OCI-LY7 (cell line): ENCODE results near the gene RAC2. TPM values are rescaled to one million over a fixed set of nuclear protein-coding genes. Genes with fewer than 3 reads are reported as not detected.

Source experiments
- BruUV-seq: library from RNA; stranded (reverse); fragments of 400-500 nt; replicated peaks from 2 replicates; lab custom pipeline; 2021; lab: Mats Ljungman, UMichigan
- CTCF ChIA-PET: fragments of 300-600 bp; sonication (Branson Sonifier 250); formaldehyde crosslinking; loops from one replicate; lab custom pipeline; 2022; ENCODE audit warnings: antibody characterized with exemption; ENCODE audit not compliant: unreplicated experiment; lab: Charles Lee
- POLR2A ChIA-PET: fragments of 300-600 bp; sonication (Branson Sonifier 250); formaldehyde crosslinking; loops from one replicate; lab custom pipeline; 2022; ENCODE audit warnings: antibody characterized with exemption; lab: Charles Lee
- DNase-seq: peaks from one replicate; pipeline ENCODE4 v3.0.0-alpha.2; 2015; ENCODE audit warnings: low spot score
- H2AFZ ChIP-seq: fragments of 200-600 bp; sonication (generic), shearing (Covaris generic); 2 replicates; pipeline ENCODE4 v1.6.1; 2014; ENCODE audit warnings: mild to moderate bottlenecking, antibody characterized with exemption, low read length, moderate library complexity
- H3K27ac ChIP-seq: fragments of 200-600 bp; sonication (generic); 2 replicates; pipeline ENCODE4 v1.5.1; 2014; ENCODE audit warnings: mixed run types, low read depth, mild to moderate bottlenecking, moderate library complexity, low read length, inconsistent platforms; ENCODE audit not compliant: poor library complexity, severe bottlenecking
- H3K36me3 ChIP-seq: fragments of 200-600 bp; sonication (generic); 2 replicates; pipeline ENCODE4 v1.6.1; 2014; ENCODE audit warnings: mild to moderate bottlenecking, antibody characterized with exemption, low read length, moderate library complexity, mixed read lengths; ENCODE audit not compliant: insufficient read depth
- H3K4me1 ChIP-seq: fragments of 200-600 bp; sonication (generic); 2 replicates; pipeline ENCODE4 v1.5.1; 2014; ENCODE audit warnings: mild to moderate bottlenecking, low read length; ENCODE audit not compliant: insufficient read depth, poor library complexity, severe bottlenecking
- H3K4me2 ChIP-seq: fragments of 200-600 bp; sonication (generic); 2 replicates; pipeline ENCODE4 v1.6.1; 2014; ENCODE audit warnings: mild to moderate bottlenecking, low read length
- H3K4me3 ChIP-seq: fragments of 200-600 bp; sonication (generic); 2 replicates; pipeline ENCODE4 v1.5.1; 2014; ENCODE audit warnings: mild to moderate bottlenecking, low read depth, low read length; ENCODE audit not compliant: poor library complexity, severe bottlenecking
- H3K79me2 ChIP-seq: fragments of 200-600 bp; sonication (generic); 2 replicates; pipeline ENCODE4 v1.6.1; 2016; ENCODE audit warnings: low read depth, mild to moderate bottlenecking, low read length, moderate library complexity, mixed read lengths; ENCODE audit not compliant: insufficient read depth
- H3K9me2 ChIP-seq: fragments of 200-600 bp; sonication (generic); 2 replicates; pipeline ENCODE4 v1.6.1; 2016; ENCODE audit warnings: mild to moderate bottlenecking, low read length, mixed read lengths; ENCODE audit not compliant: insufficient read depth
- H3K9me3 ChIP-seq: fragments of 200-600 bp; sonication (generic); 2 replicates; pipeline ENCODE4 v1.6.1; 2014; ENCODE audit warnings: mild to moderate bottlenecking, mixed run types, low read length, mixed read lengths
- H4K20me1 ChIP-seq: fragments of 200-600 bp; sonication (generic); 2 replicates; pipeline ENCODE4 v1.6.1; 2014; ENCODE audit warnings: mild to moderate bottlenecking, antibody characterized with exemption, low read length, moderate library complexity, mixed read lengths; ENCODE audit not compliant: insufficient read depth
- EZH2phosphoT487 ChIP-seq: fragments of 200-600 bp; sonication (generic); IDR thresholded peaks from 2 replicates; pipeline ENCODE4 v1.6.1; 2018; ENCODE audit warnings: low read depth, borderline replicate concordance, mild to moderate bottlenecking, mixed run types, antibody characterized with exemption, low read length, moderate library complexity, mixed read lengths
- intact Hi-C: fragments of 100-400 bp; cut with micrococcal nuclease; formaldehyde crosslinking; loops from one replicate; pipeline ENCODE4 v1.10.0; 2022; ENCODE audit not compliant: unreplicated experiment
- total RNA-seq, 2 experiments: library from RNA; depleted of rRNA in 1 of 2; stranded (reverse); fragments of >200 nt in 1 of 2; shearing (Covaris generic) in 1 of 2; gene quantifications; 2 replicates each; pipeline ENCODE4 v1.2.3, GENCODE V29; 2014 to 2022
- TF ChIP-seq, protein P1 (sequence below): fragments of 200-600 bp; sonication (generic); conservative IDR thresholded peaks from 2 replicates; pipeline ENCODE4 v1.5.1; 2014; ENCODE audit warnings: mild to moderate bottlenecking, antibody characterized with exemption, low read length, moderate library complexity, mixed read lengths

RAC2 gene
- total RNA-seq, 2 experiments from 2014 or later: 142 to 321 TPM

GRCh38 chr22:37192741-37193140 is 51.3 kb downstream of the RAC2 start:
- no peak overlapping the region for H3K4me2 ChIP-seq
- TF ChIP-seq, protein P1, sequence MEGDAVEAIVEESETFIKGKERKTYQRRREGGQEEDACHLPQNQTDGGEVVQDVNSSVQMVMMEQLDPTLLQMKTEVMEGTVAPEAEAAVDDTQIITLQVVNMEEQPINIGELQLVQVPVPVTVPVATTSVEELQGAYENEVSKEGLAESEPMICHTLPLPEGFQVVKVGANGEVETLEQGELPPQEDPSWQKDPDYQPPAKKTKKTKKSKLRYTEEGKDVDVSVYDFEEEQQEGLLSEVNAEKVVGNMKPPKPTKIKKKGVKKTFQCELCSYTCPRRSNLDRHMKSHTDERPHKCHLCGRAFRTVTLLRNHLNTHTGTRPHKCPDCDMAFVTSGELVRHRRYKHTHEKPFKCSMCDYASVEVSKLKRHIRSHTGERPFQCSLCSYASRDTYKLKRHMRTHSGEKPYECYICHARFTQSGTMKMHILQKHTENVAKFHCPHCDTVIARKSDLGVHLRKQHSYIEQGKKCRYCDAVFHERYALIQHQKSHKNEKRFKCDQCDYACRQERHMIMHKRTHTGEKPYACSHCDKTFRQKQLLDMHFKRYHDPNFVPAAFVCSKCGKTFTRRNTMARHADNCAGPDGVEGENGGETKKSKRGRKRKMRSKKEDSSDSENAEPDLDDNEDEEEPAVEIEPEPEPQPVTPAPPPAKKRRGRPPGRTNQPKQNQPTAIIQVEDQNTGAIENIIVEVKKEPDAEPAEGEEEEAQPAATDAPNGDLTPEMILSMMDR: no peak
- TF ChIP-seq EZH2phosphoT487: no peak
- H3K4me3 ChIP-seq: no peak overlapping the region
- no peaks in the 10 kb centered on the region for H4K20me1 ChIP-seq
- ChIA-PET CTCF (no interaction called here), POLR2A (no interaction called here)
- BruUV-seq: no TSS peak
- no peaks in the 10 kb centered on the region for H3K9me2 ChIP-seq
- no peak for DNase-seq
- H2AFZ ChIP-seq: no peak overlapping the region
- H3K9me3 ChIP-seq: peaks cover 12% of the 10 kb centered on the region; the same call in 1 of the 2 replicates
- H3K4me1 ChIP-seq: no peaks in the 10 kb centered on the region
- H3K36me3 ChIP-seq: no peaks in the 10 kb centered on the region
- no peaks in the 10 kb centered on the region for H3K79me2 ChIP-seq
- intact Hi-C loops: no loop called here
- H3K27ac ChIP-seq: no peak overlapping the region

DNA sequence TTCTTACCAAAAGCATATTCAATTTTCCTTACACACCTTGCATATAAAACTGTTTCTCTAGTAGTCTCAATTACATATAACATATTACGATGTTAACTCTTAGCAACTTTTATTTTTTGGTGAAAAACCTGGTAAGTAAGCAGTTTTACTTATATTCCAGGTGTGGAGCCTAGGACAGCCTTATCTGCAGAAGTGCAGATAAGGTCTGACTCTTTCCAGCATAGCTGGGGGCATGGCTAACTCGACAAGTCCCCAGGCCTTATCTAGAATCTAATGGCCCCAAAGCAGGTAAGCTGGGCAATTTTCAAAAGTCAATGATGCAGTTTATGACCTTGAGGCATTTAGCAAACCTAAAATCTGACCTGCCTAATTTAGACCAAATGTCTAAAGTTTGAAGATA is 51.9 kb downstream of the RAC2 start:
- CTCF ChIA-PET: no interaction called here
- Histone ChIP-seq H3K9me3 (peaks cover 12% of the 10 kb centered on the region; the same call in 1 of the 2 replicates), H3K4me2 (no peak overlapping the region), H3K36me3 (no peaks in the 10 kb centered on the region), H3K9me2 (no peaks in the 10 kb centered on the region), H2AFZ (no peak overlapping the region), H3K27ac (no peak overlapping the region), H4K20me1 (no peaks in the 10 kb centered on the region), H3K4me1 (no peaks in the 10 kb centered on the region), H3K4me3 (no peak overlapping the region), H3K79me2 (no peaks in the 10 kb centered on the region)
- POLR2A ChIA-PET: no interaction called here
- no TSS peak for BruUV-seq
- TF ChIP-seq EZH2phosphoT487: no peak
- TF ChIP-seq, protein P1: no peak
- intact Hi-C loops: no loop called here
- DNase-seq: no peak

DNA sequence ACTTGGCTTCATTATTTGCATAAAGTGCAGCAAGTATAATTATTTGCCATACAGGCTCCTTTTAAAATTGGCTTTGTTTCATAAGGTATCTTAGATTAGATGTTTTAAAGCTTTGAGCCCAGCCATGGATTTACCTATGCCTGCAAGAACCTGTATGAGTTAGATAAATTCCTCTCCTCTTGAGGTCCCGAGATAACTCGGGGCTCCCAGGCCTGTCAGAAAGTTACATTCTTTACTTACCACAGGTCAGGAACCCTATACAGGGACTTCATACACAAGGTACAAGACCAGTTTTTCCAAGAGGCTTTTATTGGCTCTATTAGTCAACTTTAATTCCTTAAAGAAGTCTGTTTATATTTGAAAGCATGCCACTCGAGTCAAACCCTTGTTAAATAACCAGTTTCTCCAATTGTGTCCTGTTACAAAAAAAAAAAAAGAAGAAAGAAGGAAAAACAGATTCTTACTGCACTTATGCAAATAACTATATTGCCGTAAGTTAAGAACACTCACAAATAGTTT is 53.7 kb downstream of the RAC2 start:
- intact Hi-C loops: no loop called here
- H3K4me1 ChIP-seq: peaks cover 6% of the 10 kb centered on the region

More for the DNA sequence above, 53.7 kb downstream of the RAC2 start:
- BruUV-seq: no TSS peak
- no peaks in the 10 kb centered on the region for H3K36me3 ChIP-seq
- H4K20me1 ChIP-seq: no peaks in the 10 kb centered on the region
- H3K79me2 ChIP-seq: no peaks in the 10 kb centered on the region
- H3K9me3 ChIP-seq: peaks cover 12% of the 10 kb centered on the region; the same call in 1 of the 2 replicates
- H3K4me3 ChIP-seq: no peak overlapping the region
- H3K27ac ChIP-seq: no peak overlapping the region
- no peak overlapping the region for H3K4me2 ChIP-seq
- no peak overlapping the region for H2AFZ ChIP-seq
- TF ChIP-seq EZH2phosphoT487: no peak
- TF ChIP-seq, protein P1: no peak
- DNase-seq: no peak
- POLR2A ChIA-PET: interaction anchor here (0.7 kb wide), 1 partner anchor 78 kb away, joined by 3 read pairs; no protein-coding TSS in a partner anchor
- CTCF ChIA-PET: no interaction called here
- no peaks in the 10 kb centered on the region for H3K9me2 ChIP-seq
